ENCODE results near the gene OR1C1.
"Not testable (repeated sequence)": the region's sequence is repeated elsewhere in the genome, so short reads cannot be mapped to it uniquely, and the experiment has no call there.

The OR1C1 gene

DNA sequence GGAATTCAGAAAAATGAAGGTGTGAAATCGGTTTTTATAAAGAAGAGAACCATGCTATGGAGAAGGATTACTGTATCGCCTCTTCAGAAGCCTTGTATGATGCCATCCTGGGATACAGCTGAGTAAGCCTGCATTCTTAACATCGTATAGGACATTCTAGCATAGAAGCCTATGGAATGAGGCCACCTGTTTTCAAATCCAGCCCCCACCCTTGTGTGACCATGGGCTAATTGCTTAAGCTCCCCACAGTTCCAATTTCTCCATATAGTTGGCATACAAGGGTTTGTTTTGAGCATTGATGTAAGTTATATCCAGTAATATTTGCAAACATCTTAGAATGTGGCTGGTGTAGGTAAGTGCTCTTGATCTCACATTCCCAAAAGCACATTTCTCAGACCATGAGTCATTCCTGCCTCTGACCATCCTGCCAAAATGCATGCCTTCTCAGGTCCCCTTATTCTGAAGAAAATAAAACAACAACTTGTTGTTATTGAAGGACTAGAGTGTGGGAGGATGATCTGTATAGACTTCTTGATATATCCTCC is 13.9 kb downstream of the OR1C1 start:
- DNase-seq (ENCODE audit: low read depth): no peak
- H3K4me3 ChIP-seq (ENCODE audit: low read depth, low read length): no peak overlapping the region
- TF ChIP-seq, protein P1, sequence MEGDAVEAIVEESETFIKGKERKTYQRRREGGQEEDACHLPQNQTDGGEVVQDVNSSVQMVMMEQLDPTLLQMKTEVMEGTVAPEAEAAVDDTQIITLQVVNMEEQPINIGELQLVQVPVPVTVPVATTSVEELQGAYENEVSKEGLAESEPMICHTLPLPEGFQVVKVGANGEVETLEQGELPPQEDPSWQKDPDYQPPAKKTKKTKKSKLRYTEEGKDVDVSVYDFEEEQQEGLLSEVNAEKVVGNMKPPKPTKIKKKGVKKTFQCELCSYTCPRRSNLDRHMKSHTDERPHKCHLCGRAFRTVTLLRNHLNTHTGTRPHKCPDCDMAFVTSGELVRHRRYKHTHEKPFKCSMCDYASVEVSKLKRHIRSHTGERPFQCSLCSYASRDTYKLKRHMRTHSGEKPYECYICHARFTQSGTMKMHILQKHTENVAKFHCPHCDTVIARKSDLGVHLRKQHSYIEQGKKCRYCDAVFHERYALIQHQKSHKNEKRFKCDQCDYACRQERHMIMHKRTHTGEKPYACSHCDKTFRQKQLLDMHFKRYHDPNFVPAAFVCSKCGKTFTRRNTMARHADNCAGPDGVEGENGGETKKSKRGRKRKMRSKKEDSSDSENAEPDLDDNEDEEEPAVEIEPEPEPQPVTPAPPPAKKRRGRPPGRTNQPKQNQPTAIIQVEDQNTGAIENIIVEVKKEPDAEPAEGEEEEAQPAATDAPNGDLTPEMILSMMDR (IDR thresholded peaks at IDR 0.05; ENCODE audit: low read depth, low read length): no peak
- TF ChIP-seq POLR2A (IDR thresholded peaks at IDR 0.05; ENCODE audit: extremely low read depth, insufficient read length) (no peak), MYC (IDR thresholded peaks at IDR 0.05; ENCODE audit: low read depth, low read length) (no peak), MAX (IDR thresholded peaks at IDR 0.05; ENCODE audit: low read depth, low read length) (no peak)

- DNase-seq (ENCODE audit: low read depth); H3K4me3 ChIP-seq (ENCODE audit: low read depth, low read length): not testable (repeated sequence)
Observed at GRCh38 chr1:247742215-247742760, 18.1 kb downstream of the OR1C1 start.

GRCh38 chr1:247741756-247742155 is 18.6 kb downstream of the OR1C1 start:
- no peak overlapping the region for H3K4me3 ChIP-seq (ENCODE audit: low read depth, low read length)
- no peak for TF ChIP-seq MAX (IDR thresholded peaks at IDR 0.05; ENCODE audit: low read depth, low read length)
- TF ChIP-seq, protein P1 (IDR thresholded peaks at IDR 0.05; ENCODE audit: low read depth, low read length): no peak
- TF ChIP-seq MYC (IDR thresholded peaks at IDR 0.05; ENCODE audit: low read depth, low read length): no peak
- no peak for TF ChIP-seq POLR2A (IDR thresholded peaks at IDR 0.05; ENCODE audit: extremely low read depth, insufficient read length)
- no peak for DNase-seq (ENCODE audit: low read depth)

- TF ChIP-seq, protein P1 (IDR thresholded peaks at IDR 0.05; ENCODE audit: low read depth, low read length): no peak
- TF ChIP-seq POLR2A (IDR thresholded peaks at IDR 0.05; ENCODE audit: extremely low read depth, insufficient read length) (no peak), MYC (IDR thresholded peaks at IDR 0.05; ENCODE audit: low read depth, low read length) (no peak), MAX (IDR thresholded peaks at IDR 0.05; ENCODE audit: low read depth, low read length) (no peak)
- no peak for DNase-seq (ENCODE audit: low read depth)
- H3K4me3 ChIP-seq (ENCODE audit: low read depth, low read length): no peak overlapping the region
Observed at GRCh38 chr1:247740721-247741120, 19.6 kb downstream of the OR1C1 start.

DNA sequence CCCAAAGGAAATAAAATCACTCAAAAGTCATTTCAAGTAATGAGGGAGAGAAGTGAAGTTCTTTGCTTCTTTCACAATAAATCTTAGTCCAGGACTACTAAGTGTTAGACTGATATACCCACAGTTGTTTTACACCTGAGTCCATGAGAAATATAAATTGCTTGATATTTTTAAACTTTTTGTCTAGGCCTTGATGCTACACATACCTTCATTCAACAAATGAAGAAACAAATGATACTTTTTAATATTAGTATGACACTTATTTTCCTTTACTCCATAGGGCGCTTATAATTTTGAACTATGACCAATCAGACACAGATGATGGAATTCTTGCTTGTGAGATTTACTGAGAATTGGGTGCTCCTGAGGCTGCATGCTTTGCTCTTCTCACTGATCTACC is 22.0 kb downstream of the OR1C1 start, which contains the start of gene OR14K1:
Gene OR14K1 (plus strand): TSS at position 301 of the 400 bp plus-strand sequence. CDS start 0 bp downstream, at position 301.
- no peak within 1 kb of the TSS for H3K4me3 ChIP-seq (ENCODE audit: low read depth, low read length)
- no peak for TF ChIP-seq POLR2A (IDR thresholded peaks at IDR 0.05; ENCODE audit: extremely low read depth, insufficient read length)
- TF ChIP-seq MAX (IDR thresholded peaks at IDR 0.05; ENCODE audit: low read depth, low read length): no peak
- TF ChIP-seq, protein P1 (IDR thresholded peaks at IDR 0.05; ENCODE audit: low read depth, low read length): no peak
- no peak for TF ChIP-seq MYC (IDR thresholded peaks at IDR 0.05; ENCODE audit: low read depth, low read length)
- DNase-seq (ENCODE audit: low read depth): no peak

DNA sequence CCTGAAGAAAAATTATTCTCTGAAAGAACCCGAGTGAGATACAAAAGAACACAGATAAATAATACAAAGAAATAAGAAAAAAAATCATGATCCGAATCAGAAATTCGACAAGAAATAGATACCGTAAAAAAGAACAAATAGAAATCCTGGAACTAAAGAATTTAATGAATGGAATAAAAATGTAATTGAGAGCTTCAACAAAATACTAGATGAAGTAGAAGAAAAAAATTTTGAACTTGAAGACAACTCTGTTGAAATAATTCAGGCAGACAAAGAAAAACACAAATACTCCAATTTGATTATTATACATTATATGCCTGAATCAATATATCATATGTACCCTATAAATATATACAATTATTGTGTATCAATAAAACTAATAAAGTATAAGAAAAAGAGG is 39.1 kb downstream of the OR1C1 start:
- TF ChIP-seq MAX (IDR thresholded peaks at IDR 0.05; ENCODE audit: low read depth, low read length): no peak
- TF ChIP-seq MYC (IDR thresholded peaks at IDR 0.05; ENCODE audit: low read depth, low read length): no peak
- no peak for TF ChIP-seq POLR2A (IDR thresholded peaks at IDR 0.05; ENCODE audit: extremely low read depth, insufficient read length)
- TF ChIP-seq, protein P1 (IDR thresholded peaks at IDR 0.05; ENCODE audit: low read depth, low read length): no peak
- no peak for DNase-seq (ENCODE audit: low read depth)
- no peak overlapping the region for H3K4me3 ChIP-seq (ENCODE audit: low read depth, low read length)

All from NB4 (cell line).